ENCODE data around the gene MAML2.

Gene MAML2

GRCh38 chr11:96126917-96127595, 215.9 kb downstream of the MAML2 start:
- no peak for DNase-seq (ENCODE audit: low read depth in 2 of 2)

- DNase-seq (ENCODE audit: low read depth in 2 of 2) = no peak
Measured at GRCh38 chr11:96125400-96125799, 217.6 kb downstream of the MAML2 start.

GRCh38 chr11:96124155-96124554, 218.8 kb downstream of the MAML2 start:
- no peak for DNase-seq (ENCODE audit: low read depth in 2 of 2)

- DNase-seq (ENCODE audit: low read depth in 2 of 2) = no peak
Measured at GRCh38 chr11:96123301-96123700, 219.7 kb downstream of the MAML2 start.

GRCh38 chr11:96122601-96123074, 220.4 kb downstream of the MAML2 start:
- no peak for DNase-seq (ENCODE audit: low read depth in 2 of 2)

GRCh38 chr11:96119211-96119610, 223.8 kb downstream of the MAML2 start:
- DNase-seq (ENCODE audit: low read depth in 2 of 2) = no peak

GRCh38 chr11:96116376-96116775, 226.6 kb downstream of the MAML2 start:
- no peak for DNase-seq (ENCODE audit: low read depth in 2 of 2)

GRCh38 chr11:96114178-96115064, 228.6 kb downstream of the MAML2 start:
- no peak for DNase-seq (ENCODE audit: low read depth in 2 of 2)

GRCh38 chr11:96113193-96113681, 229.8 kb downstream of the MAML2 start:
- DNase-seq (ENCODE audit: low read depth in 2 of 2) = no peak

GRCh38 chr11:96112192-96113128, 230.5 kb downstream of the MAML2 start:
- no peak for DNase-seq (ENCODE audit: low read depth in 2 of 2)

- DNase-seq (ENCODE audit: low read depth in 2 of 2) = no peak
Measured at GRCh38 chr11:96111308-96111707, 231.7 kb downstream of the MAML2 start.

GRCh38 chr11:96110302-96110701, 232.7 kb downstream of the MAML2 start:
- no peak for DNase-seq (ENCODE audit: low read depth in 2 of 2)

GRCh38 chr11:96109331-96110030, 233.5 kb downstream of the MAML2 start:
- no peak for DNase-seq (ENCODE audit: low read depth in 2 of 2)

- DNase-seq (ENCODE audit: low read depth in 2 of 2) = no peak
Measured at GRCh38 chr11:96107143-96107824, 235.7 kb downstream of the MAML2 start.

GRCh38 chr11:96106645-96107044, 236.3 kb downstream of the MAML2 start:
- no peak for DNase-seq (ENCODE audit: low read depth in 2 of 2)

- no peak for DNase-seq (ENCODE audit: low read depth in 2 of 2)
Measured at GRCh38 chr11:96105944-96106343, 237.1 kb downstream of the MAML2 start.

- DNase-seq (ENCODE audit: low read depth in 2 of 2) = no peak
Measured at GRCh38 chr11:96105197-96105895, 237.6 kb downstream of the MAML2 start.

GRCh38 chr11:96104496-96104895, 238.5 kb downstream of the MAML2 start:
- DNase-seq (ENCODE audit: low read depth in 2 of 2) = no peak

GRCh38 chr11:96103721-96104120, 239.3 kb downstream of the MAML2 start:
- DNase-seq (ENCODE audit: low read depth in 2 of 2) = no peak

GRCh38 chr11:96103102-96103501, 239.9 kb downstream of the MAML2 start:
- DNase-seq (ENCODE audit: low read depth in 2 of 2) = no peak

All from stimulated activated CD4-positive, alpha-beta T cell treated with anti-CD3 and anti-CD28 coated beads, Interleukin-1b, Interleukin-23, amount 100 ng/mL, for 1 hour (primary cell).